Liver (tissue), 9 donors: ENCODE results near the gene PCDH9. TPM values are rescaled to one million over a fixed set of nuclear protein-coding genes. Genes with fewer than 3 reads are reported as not detected.

Source experiments
- DNase-seq: peaks from one replicate; pipeline ENCODE4 v3.0.0-alpha.2; 2017; ENCODE audit warnings: low spot score
- H3K27ac ChIP-seq, 2 donors: one replicate each; pipeline ENCODE4 v1.7.0; 2013; ENCODE audit warnings: inconsistent platforms in 2 of 2, low read length in 2 of 2, control low read depth in 1 of 2, low read depth in 1 of 2, mild to moderate bottlenecking in 1 of 2
- H3K27me3 ChIP-seq, 4 donors: one replicate each; pipeline versions ENCODE4 v1.6.1 to v1.7.0; 2013; ENCODE audit warnings: low read length in 3 of 4, inconsistent platforms in 1 of 4, mild to moderate bottlenecking in 1 of 4, moderate library complexity in 1 of 4; ENCODE audit not compliant: control insufficient read depth in 4 of 4, insufficient read depth in 4 of 4
- H3K36me3 ChIP-seq, 4 donors: one replicate each; pipeline versions ENCODE4 v1.6.1 to v1.7.0; 2013; ENCODE audit warnings: low read length in 3 of 4, mild to moderate bottlenecking in 3 of 4, low read depth in 1 of 4, moderate library complexity in 1 of 4; ENCODE audit not compliant: control insufficient read depth in 4 of 4, insufficient read depth in 3 of 4
- H3K4me1 ChIP-seq, 4 donors: one replicate each; pipeline versions ENCODE4 v1.6.1 to v1.7.0; 2013; ENCODE audit warnings: low read length in 3 of 4, mild to moderate bottlenecking in 3 of 4, moderate library complexity in 1 of 4; ENCODE audit not compliant: control insufficient read depth in 4 of 4, insufficient read depth in 4 of 4
- H3K4me3 ChIP-seq, 3 donors: one replicate each; pipeline versions ENCODE4 v1.6.1 to v1.7.0; 2013; ENCODE audit warnings: low read length in 3 of 3, control low read depth in 1 of 3, low read depth in 1 of 3, mild to moderate bottlenecking in 1 of 3
- H3K9ac ChIP-seq, 2 donors: one replicate each; pipeline ENCODE4 v1.7.0; 2013; ENCODE audit warnings: low read length in 2 of 2, mild to moderate bottlenecking in 2 of 2, moderate library complexity in 2 of 2, control low read depth in 1 of 2, low read depth in 1 of 2
- H3K9me3 ChIP-seq, 4 donors: one replicate each; pipeline versions ENCODE4 v1.6.1 to v1.7.0; 2013; ENCODE audit warnings: low read length in 3 of 4; ENCODE audit not compliant: control insufficient read depth in 4 of 4
- ATF3 ChIP-seq: IDR thresholded peaks from 2 replicates; pipeline ENCODE4 v1.6.1; 2016; ENCODE audit warnings: antibody characterized with exemption
- CTCF ChIP-seq: fragments of 150-350 bp; IDR thresholded peaks from 2 replicates; pipeline ENCODE4 v1.5.1; 2017; ENCODE audit warnings: improper control_type of control experiment, low read depth, low read length; ENCODE audit not compliant: missing input control
- EGR1 ChIP-seq, 2 donors: IDR thresholded peaks; 2 replicates each; pipeline ENCODE4 v1.6.1; 2016 to 2018; ENCODE audit warnings: antibody characterized with exemption in 2 of 2, low read depth in 2 of 2
- FOXA1 ChIP-seq: IDR thresholded peaks from 2 replicates; pipeline ENCODE4 v1.6.1; 2016; ENCODE audit warnings: antibody characterized with exemption
- FOXA2 ChIP-seq: IDR thresholded peaks from 2 replicates; pipeline ENCODE4 v1.6.1; 2016; ENCODE audit warnings: antibody characterized with exemption
- GABPA ChIP-seq, 2 donors: IDR thresholded peaks in 1 of 2; conservative IDR thresholded peaks in 1 of 2; 2 replicates each; pipeline ENCODE4 v1.6.1; 2016; ENCODE audit warnings: antibody characterized with exemption in 2 of 2, mild to moderate bottlenecking in 1 of 2, moderate library complexity in 1 of 2
- HNF4A ChIP-seq, 2 donors: conservative IDR thresholded peaks; 2 replicates each; pipeline ENCODE4 v1.6.1; 2016; ENCODE audit warnings: antibody characterized with exemption in 2 of 2, mild to moderate bottlenecking in 2 of 2
- HNF4G ChIP-seq: IDR thresholded peaks from 2 replicates; pipeline ENCODE4 v1.6.1; 2016; ENCODE audit warnings: antibody characterized with exemption
- JUND ChIP-seq, 2 donors: IDR thresholded peaks; 2 replicates each; pipeline ENCODE4 v1.6.1; 2016; ENCODE audit warnings: antibody characterized with exemption in 2 of 2
- MAX ChIP-seq: IDR thresholded peaks from 2 replicates; pipeline ENCODE4 v1.6.1; 2016; ENCODE audit warnings: antibody characterized with exemption
- NR2F2 ChIP-seq: IDR thresholded peaks from 2 replicates; pipeline ENCODE4 v1.6.1; 2016; ENCODE audit warnings: antibody characterized with exemption
- RAD21 ChIP-seq, 2 donors: IDR thresholded peaks; 2 replicates each; pipeline ENCODE4 v1.6.1; 2016; ENCODE audit warnings: antibody characterized with exemption in 2 of 2, mild to moderate bottlenecking in 2 of 2
- REST ChIP-seq: IDR thresholded peaks from 2 replicates; pipeline ENCODE4 v1.6.1; 2016; ENCODE audit warnings: antibody characterized with exemption, mild to moderate bottlenecking
- RXRA ChIP-seq, 2 donors: IDR thresholded peaks; 2 replicates each; pipeline ENCODE4 v1.6.1; 2017 to 2018; ENCODE audit warnings: antibody characterized with exemption in 2 of 2, mild to moderate bottlenecking in 1 of 2
- SP1 ChIP-seq: IDR thresholded peaks from 2 replicates; pipeline ENCODE4 v1.6.1; 2018; ENCODE audit warnings: antibody characterized with exemption, mild to moderate bottlenecking
- TAF1 ChIP-seq: conservative IDR thresholded peaks from 2 replicates; pipeline ENCODE4 v1.6.1; 2016; ENCODE audit warnings: antibody characterized with exemption, mild to moderate bottlenecking
- YY1 ChIP-seq: IDR thresholded peaks from 2 replicates; pipeline ENCODE4 v1.6.1; 2016; ENCODE audit warnings: antibody characterized with exemption, mild to moderate bottlenecking
- ZBTB33 ChIP-seq: IDR thresholded peaks from 2 replicates; pipeline ENCODE4 v1.6.1; 2016; ENCODE audit warnings: antibody characterized with exemption
- WGBS: extraction: QIAGEN DNeasy Blood & Tissue Kit; methylation state at CpG from one replicate; pipeline ENCODE4 v1.1.7; 2013; 5-methylcytosine and 5-hydroxymethylcytosine counted together
- polyA plus RNA-seq, 2 donors: library from polyadenylated mRNA; stranded (reverse) in 1 of 2; unstranded in 1 of 2; fragments of 200-250 nt in 1 of 2; fragments of >200 nt in 1 of 2; fragmentation: Nextera tagmentation in 1 of 2; extraction: Ambion mirVana in 1 of 2; gene quantifications; one replicate each; pipeline versions ENCODE4 v1.2.1 to v1.2.3, GENCODE V29; 2013 to 2015
- total RNA-seq, 2 donors: library from RNA; depleted of rRNA; stranded (reverse); fragments of >200 nt; gene quantifications; one replicate each; pipeline ENCODE4 v1.2.3, GENCODE V29; 2014
- donor health status: healthy.
- donor health status: healthy.
- donor health status: healthy.
- donor health status: healthy.
- donor health status: healthy.

PCDH9 gene
- total and polyA plus RNA-seq, 4 donors, result 0.90 to 4.0 (median 2.2) TPM

- Histone ChIP-seq H3K27ac (no peak overlapping the region), H3K4me3 (no peak overlapping the region), H3K36me3 (no peaks in the 10 kb centered on the region), H3K9ac (no peak overlapping the region), H3K9me3 (no peaks in the 10 kb centered on the region), H3K27me3 (no peaks in the 10 kb centered on the region), H3K4me1 (no peaks in the 10 kb centered on the region)
- no peak for DNase-seq
- TF ChIP-seq RAD21 (IDR thresholded peaks at IDR 0.05) (no peak), NR2F2 (no peak), MAX (no peak), CTCF (no peak), REST (no peak), EGR1 (IDR thresholded peaks at IDR 0.05; ENCODE audit: low read depth in 2 of 2) (no peak), YY1 (no peak), ATF3 (no peak), TAF1 (no peak), HNF4G (no peak), FOXA1 (no peak), FOXA2 (no peak), JUND (IDR thresholded peaks at IDR 0.05) (no peak), SP1 (no peak), ZBTB33 (no peak), GABPA (IDR thresholded peaks at IDR 0.05 in 1 of 2, conservative IDR thresholded peaks at IDR 0.05 in 1 of 2) (no peak), HNF4A (conservative IDR thresholded peaks at IDR 0.05) (no peak), RXRA (IDR thresholded peaks at IDR 0.05) (no peak)
- WGBS, result 91% methylated on average over 6 of the region's 6 CpGs
Measured at GRCh38 chr13:66847541-66847940, 382.6 kb downstream of the PCDH9 start.
